Thyroid gland (tissue), 4 donors: ENCODE data around the gene LETM1.

ENCODE experiments used
- POLR2A ChIP-seq, 2 donors: fragments of 450-650 bp; IDR thresholded peaks; one replicate each; pipeline ENCODE4 v1.6.1; 2017; ENCODE audit warnings: antibody characterized with exemption in 2 of 2, mild to moderate bottlenecking in 2 of 2, moderate library complexity in 1 of 2
- TF ChIP-seq, protein P1 (sequence below), 6 experiments: fragments of 200-600 bp in 3 of 6; fragments of 450-650 bp in 3 of 6; sonication (generic) in 3 of 6; IDR thresholded peaks; one replicate each; pipeline ENCODE4 v1.5.1; 2016 to 2019; ENCODE audit warnings: antibody characterized with exemption in 6 of 6, mild to moderate bottlenecking in 2 of 6, inconsistent platforms in 1 of 6, moderate library complexity in 1 of 6

DNA sequence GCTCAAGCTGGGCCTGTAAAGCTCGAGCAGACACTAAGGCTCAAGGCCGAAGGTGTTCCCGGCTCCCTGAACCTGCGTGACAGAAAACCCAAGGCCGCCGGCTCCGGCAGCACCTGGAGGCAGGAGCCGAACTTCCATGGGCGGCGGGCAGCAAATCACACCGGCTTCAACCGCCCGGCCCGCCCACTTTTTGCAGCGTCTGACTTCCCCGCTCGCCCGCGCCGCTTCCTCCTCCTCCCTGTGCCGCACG, 14.3 kb upstream of the LETM1 start:
- TF ChIP-seq, protein P1, sequence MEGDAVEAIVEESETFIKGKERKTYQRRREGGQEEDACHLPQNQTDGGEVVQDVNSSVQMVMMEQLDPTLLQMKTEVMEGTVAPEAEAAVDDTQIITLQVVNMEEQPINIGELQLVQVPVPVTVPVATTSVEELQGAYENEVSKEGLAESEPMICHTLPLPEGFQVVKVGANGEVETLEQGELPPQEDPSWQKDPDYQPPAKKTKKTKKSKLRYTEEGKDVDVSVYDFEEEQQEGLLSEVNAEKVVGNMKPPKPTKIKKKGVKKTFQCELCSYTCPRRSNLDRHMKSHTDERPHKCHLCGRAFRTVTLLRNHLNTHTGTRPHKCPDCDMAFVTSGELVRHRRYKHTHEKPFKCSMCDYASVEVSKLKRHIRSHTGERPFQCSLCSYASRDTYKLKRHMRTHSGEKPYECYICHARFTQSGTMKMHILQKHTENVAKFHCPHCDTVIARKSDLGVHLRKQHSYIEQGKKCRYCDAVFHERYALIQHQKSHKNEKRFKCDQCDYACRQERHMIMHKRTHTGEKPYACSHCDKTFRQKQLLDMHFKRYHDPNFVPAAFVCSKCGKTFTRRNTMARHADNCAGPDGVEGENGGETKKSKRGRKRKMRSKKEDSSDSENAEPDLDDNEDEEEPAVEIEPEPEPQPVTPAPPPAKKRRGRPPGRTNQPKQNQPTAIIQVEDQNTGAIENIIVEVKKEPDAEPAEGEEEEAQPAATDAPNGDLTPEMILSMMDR (IDR thresholded peaks at IDR 0.05), result no peak
- TF ChIP-seq POLR2A (IDR thresholded peaks at IDR 0.05), result no peak
